Upper lobe of right lung (tissue), 1 donor: ENCODE results near the gene REST. TPM values are rescaled to one million over a fixed set of nuclear protein-coding genes. Genes with fewer than 3 reads are reported as not detected.

Experiments
- ATAC-seq: fragments of 200-7000 bp; cut with Tn5 transposase; one replicate; pipeline ENCODE4 v1.9.1; 2020; ENCODE audit warnings: mild to moderate bottlenecking, moderate library complexity
- DNase-seq: peaks from one replicate; pipeline ENCODE4 v3.0.0-alpha.2; 2020
- H3K27ac ChIP-seq: fragments of 200-600 bp; one replicate; pipeline ENCODE4 v1.8.0; 2022
- H3K27me3 ChIP-seq: fragments of 200-600 bp; one replicate; pipeline ENCODE4 v1.8.0; 2022; ENCODE audit warnings: mild to moderate bottlenecking
- H3K36me3 ChIP-seq: fragments of 200-600 bp; one replicate; pipeline ENCODE4 v1.8.0; 2022
- H3K4me1 ChIP-seq: fragments of 200-600 bp; one replicate; pipeline ENCODE4 v1.8.0; 2022
- H3K4me3 ChIP-seq: fragments of 200-600 bp; one replicate; pipeline ENCODE4 v1.8.0; 2022; ENCODE audit warnings: mild to moderate bottlenecking
- H3K9me3 ChIP-seq: fragments of 200-600 bp; one replicate; pipeline ENCODE4 v1.8.0; 2022
- CTCF ChIP-seq: fragments of 200-600 bp; IDR thresholded peaks from one replicate; pipeline ENCODE4 v1.8.0; 2022; ENCODE audit warnings: antibody characterized with exemption
- intact Hi-C: fragments of 100-400 bp; cut with DNase I; formaldehyde crosslinking; loops from one replicate; pipeline ENCODE4 v1.11.0; 2022
- total RNA-seq: library from RNA; stranded (reverse); fragmentation: NEBNext Ultra II Directional; extraction: Animal tissue kit (Norgen Biotek cat#: 25700); gene quantifications from one replicate; pipeline ENCODE4 v1.2.1, GENCODE V29; 2021
- donor health status: DM: no; HTN: yes; CAD: no; lungs with severe emphysema.

REST gene
- total RNA-seq, 1 donor from 2014 or later, result 39.0 TPM

- H3K9me3 ChIP-seq, result no peaks in the 10 kb centered on the region
- no peak for TF ChIP-seq CTCF
- intact Hi-C loops, result no loop called here
- no peak for DNase-seq
- no peak for ATAC-seq
- no peak overlapping the region for H3K4me3 ChIP-seq
- peaks cover 100% of the 10 kb centered on the region for H3K36me3 ChIP-seq
- H3K27me3 ChIP-seq, result no peaks in the 10 kb centered on the region
- no peaks in the 10 kb centered on the region for H3K4me1 ChIP-seq
- no peak overlapping the region for H3K27ac ChIP-seq
These were observed 105.9 kb downstream of the REST start for GRCh38 chr4:57013543-57014120.

Other genes starting within 250 kb of the REST start
- 520 TPM for gene HOPX, start 226.6 kb upstream of the REST start, total RNA-seq
- not detected for gene SPINK2, start 86.2 kb upstream of the REST start, total RNA-seq
- gene NOA1, start 69.7 kb downstream of the REST start, total RNA-seq, result 14.5 TPM
- 65.8 TPM for gene POLR2B, start 71.0 kb downstream of the REST start, total RNA-seq
- gene IGFBP7, start 202.5 kb downstream of the REST start, total RNA-seq, result 661 TPM